ENCODE data around the gene CYB561D1.

CYB561D1 gene

DNA sequence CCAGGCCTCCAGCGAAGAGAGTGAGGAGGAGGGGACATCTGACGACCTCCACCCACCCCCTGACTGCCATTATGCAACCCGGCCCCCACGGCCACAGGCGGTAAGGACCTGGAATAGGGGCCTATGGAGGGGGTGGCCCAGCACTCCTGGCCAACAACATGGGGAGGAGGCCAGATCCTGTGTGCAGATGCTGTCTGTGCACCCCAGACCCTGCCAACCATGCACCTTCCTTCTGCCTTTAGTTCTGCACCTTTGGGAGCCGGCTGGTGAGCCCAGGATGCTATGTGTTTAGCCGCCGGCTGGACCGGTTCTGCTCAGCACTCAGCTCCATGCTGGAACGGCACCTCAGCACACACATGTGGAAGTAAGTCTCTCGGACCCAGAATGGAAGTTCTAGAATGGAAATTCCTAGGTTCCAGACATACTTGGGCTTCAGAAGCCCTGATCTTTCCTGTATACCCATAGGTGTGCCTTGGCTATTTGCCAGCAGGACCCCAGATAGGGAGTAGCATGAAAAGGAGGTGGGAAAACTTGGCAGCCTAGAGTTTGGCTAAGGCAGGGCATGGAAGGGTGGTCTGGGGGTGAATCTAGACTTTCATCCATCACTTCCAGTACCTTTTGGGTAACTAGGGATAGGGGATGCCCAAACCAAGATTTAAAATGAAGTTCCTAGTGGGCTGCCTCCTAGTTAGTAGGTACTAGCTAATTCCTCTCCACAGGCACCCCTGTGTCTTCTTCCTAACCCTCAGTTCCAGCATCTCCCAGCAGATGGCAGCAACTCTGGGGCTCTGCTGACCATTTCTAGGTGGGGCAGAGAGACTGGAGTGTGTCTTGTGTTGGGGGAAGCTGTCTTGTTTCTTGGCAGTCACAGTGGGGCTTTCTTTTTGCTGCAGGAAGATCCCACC lies 3.6 kb upstream of the CYB561D1 start:
- peak; percentile 61 for ATAC-seq
- TF ChIP-seq, protein P1, sequence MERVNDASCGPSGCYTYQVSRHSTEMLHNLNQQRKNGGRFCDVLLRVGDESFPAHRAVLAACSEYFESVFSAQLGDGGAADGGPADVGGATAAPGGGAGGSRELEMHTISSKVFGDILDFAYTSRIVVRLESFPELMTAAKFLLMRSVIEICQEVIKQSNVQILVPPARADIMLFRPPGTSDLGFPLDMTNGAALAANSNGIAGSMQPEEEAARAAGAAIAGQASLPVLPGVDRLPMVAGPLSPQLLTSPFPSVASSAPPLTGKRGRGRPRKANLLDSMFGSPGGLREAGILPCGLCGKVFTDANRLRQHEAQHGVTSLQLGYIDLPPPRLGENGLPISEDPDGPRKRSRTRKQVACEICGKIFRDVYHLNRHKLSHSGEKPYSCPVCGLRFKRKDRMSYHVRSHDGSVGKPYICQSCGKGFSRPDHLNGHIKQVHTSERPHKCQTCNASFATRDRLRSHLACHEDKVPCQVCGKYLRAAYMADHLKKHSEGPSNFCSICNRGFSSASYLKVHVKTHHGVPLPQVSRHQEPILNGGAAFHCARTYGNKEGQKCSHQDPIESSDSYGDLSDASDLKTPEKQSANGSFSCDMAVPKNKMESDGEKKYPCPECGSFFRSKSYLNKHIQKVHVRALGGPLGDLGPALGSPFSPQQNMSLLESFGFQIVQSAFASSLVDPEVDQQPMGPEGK (CRISPR knock-in tag; IDR thresholded peaks at IDR 0.05; ENCODE audit: borderline replicate concordance) = no peak
- TF ChIP-seq ESRRG (CRISPR knock-in tag; IDR thresholded peaks at IDR 0.05) (no peak), ZC3H10 (CRISPR knock-in tag; IDR thresholded peaks at IDR 0.05) (no peak), ARNTL (CRISPR knock-in tag; IDR thresholded peaks at IDR 0.05; ENCODE audit: borderline replicate concordance, low read depth) (no peak), ZFP30 (CRISPR knock-in tag; IDR thresholded peaks at IDR 0.05) (no peak), ZNF8 (CRISPR knock-in tag; IDR thresholded peaks at IDR 0.05) (no peak), TCF4 (CRISPR knock-in tag; IDR thresholded peaks at IDR 0.05; ENCODE audit: borderline replicate concordance) (no peak)

- no peak for ATAC-seq
- TF ChIP-seq TSHZ2 (CRISPR knock-in tag; IDR thresholded peaks at IDR 0.05) (no peak), ZC3H10 (CRISPR knock-in tag; IDR thresholded peaks at IDR 0.05) (no peak), TOX (CRISPR knock-in tag; IDR thresholded peaks at IDR 0.05; ENCODE audit: borderline replicate concordance) (no peak), GLIS3 (CRISPR knock-in tag; IDR thresholded peaks at IDR 0.05) (no peak), OSR1 (CRISPR knock-in tag; IDR thresholded peaks at IDR 0.05) (no peak), ARNTL (CRISPR knock-in tag; IDR thresholded peaks at IDR 0.05; ENCODE audit: borderline replicate concordance, low read depth) (no peak), ZFP30 (CRISPR knock-in tag; IDR thresholded peaks at IDR 0.05) (no peak), RARB (CRISPR knock-in tag; IDR thresholded peaks at IDR 0.05) (no peak), CSRNP3 (CRISPR knock-in tag; IDR thresholded peaks at IDR 0.05) (no peak), TCF4 (CRISPR knock-in tag; IDR thresholded peaks at IDR 0.05; ENCODE audit: borderline replicate concordance) (no peak), ZNF565 (CRISPR knock-in tag; conservative IDR thresholded peaks at IDR 0.05; ENCODE audit: low read depth) (no peak), ESRRG (CRISPR knock-in tag; IDR thresholded peaks at IDR 0.05) (no peak), CSDC2 (CRISPR knock-in tag; IDR thresholded peaks at IDR 0.05) (no peak), ZFP3 (CRISPR knock-in tag; IDR thresholded peaks at IDR 0.05) (no peak), ZNF70 (CRISPR knock-in tag; IDR thresholded peaks at IDR 0.05) (no peak), BACH2 (CRISPR knock-in tag; IDR thresholded peaks at IDR 0.05; ENCODE audit: borderline replicate concordance) (no peak), ISL1 (CRISPR knock-in tag; IDR thresholded peaks at IDR 0.05) (no peak), ZNF8 (CRISPR knock-in tag; IDR thresholded peaks at IDR 0.05) (no peak)
- TF ChIP-seq, protein P1 (CRISPR knock-in tag; IDR thresholded peaks at IDR 0.05; ENCODE audit: borderline replicate concordance) = no peak
- TF ChIP-seq, protein P2, sequence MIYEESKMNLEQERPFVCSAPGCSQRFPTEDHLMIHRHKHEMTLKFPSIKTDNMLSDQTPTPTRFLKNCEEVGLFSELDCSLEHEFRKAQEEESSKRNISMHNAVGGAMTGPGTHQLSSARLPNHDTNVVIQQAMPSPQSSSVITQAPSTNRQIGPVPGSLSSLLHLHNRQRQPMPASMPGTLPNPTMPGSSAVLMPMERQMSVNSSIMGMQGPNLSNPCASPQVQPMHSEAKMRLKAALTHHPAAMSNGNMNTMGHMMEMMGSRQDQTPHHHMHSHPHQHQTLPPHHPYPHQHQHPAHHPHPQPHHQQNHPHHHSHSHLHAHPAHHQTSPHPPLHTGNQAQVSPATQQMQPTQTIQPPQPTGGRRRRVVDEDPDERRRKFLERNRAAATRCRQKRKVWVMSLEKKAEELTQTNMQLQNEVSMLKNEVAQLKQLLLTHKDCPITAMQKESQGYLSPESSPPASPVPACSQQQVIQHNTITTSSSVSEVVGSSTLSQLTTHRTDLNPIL (CRISPR knock-in tag; IDR thresholded peaks at IDR 0.05; ENCODE audit: low read depth) = no peak
These were observed 3.0 kb upstream of the CYB561D1 start for GRCh38 chr1:109490934-109491302.

All from SK-N-SH treated with all-trans-retinoic acid at 6 μM for 48 hours (cell line).